ENCODE data around the gene NDE1.

DNA sequence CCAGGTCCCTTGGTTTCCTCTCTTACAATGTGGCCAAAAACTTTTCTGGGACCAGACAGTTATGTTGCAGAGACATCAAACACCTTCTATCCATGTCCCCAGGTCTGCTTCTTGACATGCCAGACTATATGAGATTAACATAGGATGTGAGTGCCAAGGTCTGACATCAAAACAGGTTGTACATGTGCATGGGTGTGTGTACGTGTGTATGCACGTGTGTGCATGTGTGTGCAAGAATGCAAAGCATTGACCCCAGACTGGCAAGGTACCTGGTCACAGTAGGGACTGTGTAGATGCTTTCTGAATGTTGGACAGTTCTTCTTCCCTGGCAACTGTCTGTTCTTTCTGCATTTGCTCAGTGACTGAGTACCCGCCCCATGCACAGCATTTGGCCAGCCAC is 85.6 kb downstream of the NDE1 start:
- TF ChIP-seq EZH2 (IDR thresholded peaks at IDR 0.05; ENCODE audit: borderline replicate concordance, insufficient read depth, low read depth, low read length, poor library complexity, severe bottlenecking), result no peak
- TF ChIP-seq, protein P1, sequence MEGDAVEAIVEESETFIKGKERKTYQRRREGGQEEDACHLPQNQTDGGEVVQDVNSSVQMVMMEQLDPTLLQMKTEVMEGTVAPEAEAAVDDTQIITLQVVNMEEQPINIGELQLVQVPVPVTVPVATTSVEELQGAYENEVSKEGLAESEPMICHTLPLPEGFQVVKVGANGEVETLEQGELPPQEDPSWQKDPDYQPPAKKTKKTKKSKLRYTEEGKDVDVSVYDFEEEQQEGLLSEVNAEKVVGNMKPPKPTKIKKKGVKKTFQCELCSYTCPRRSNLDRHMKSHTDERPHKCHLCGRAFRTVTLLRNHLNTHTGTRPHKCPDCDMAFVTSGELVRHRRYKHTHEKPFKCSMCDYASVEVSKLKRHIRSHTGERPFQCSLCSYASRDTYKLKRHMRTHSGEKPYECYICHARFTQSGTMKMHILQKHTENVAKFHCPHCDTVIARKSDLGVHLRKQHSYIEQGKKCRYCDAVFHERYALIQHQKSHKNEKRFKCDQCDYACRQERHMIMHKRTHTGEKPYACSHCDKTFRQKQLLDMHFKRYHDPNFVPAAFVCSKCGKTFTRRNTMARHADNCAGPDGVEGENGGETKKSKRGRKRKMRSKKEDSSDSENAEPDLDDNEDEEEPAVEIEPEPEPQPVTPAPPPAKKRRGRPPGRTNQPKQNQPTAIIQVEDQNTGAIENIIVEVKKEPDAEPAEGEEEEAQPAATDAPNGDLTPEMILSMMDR (IDR thresholded peaks at IDR 0.05), result no peak
